ENCODE measurements around the gene KCNB1.

Gene KCNB1

DNA sequence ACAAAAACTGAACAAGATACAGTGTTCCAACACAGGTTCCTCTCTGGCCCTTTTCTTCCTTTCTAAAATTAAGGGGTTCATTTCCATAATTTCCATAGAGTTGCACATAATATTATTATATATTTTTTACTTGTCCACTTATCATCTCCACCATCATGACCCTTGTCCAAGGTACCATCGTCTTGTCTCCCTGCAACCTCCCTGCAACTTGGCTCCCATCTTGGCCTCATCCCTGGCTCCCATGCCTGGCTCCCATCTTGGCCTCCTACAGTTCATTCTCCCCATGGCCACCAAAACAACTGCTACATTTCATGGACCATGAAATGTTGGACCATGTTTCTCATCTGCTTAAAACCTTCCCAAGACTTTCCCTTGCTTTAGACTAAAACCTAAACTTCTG lies 3.1 kb upstream of the KCNB1 start:
- H3K4me3 Mint-ChIP-seq, result no peak overlapping the region
- peaks cover 2% of the 10 kb centered on the region for H3K4me1 Mint-ChIP-seq (ENCODE audit: low read depth)
- peaks cover 53% of the 10 kb centered on the region for H3K27me3 Mint-ChIP-seq (ENCODE audit: low read depth)
- H3K36me3 Mint-ChIP-seq (ENCODE audit: low read depth), result no peaks in the 10 kb centered on the region
- no peak for DNase-seq (ENCODE audit: low spot score)
- H3K27ac Mint-ChIP-seq, result no peak overlapping the region
- H3K9me3 Mint-ChIP-seq, result peaks cover 4% of the 10 kb centered on the region

DNA sequence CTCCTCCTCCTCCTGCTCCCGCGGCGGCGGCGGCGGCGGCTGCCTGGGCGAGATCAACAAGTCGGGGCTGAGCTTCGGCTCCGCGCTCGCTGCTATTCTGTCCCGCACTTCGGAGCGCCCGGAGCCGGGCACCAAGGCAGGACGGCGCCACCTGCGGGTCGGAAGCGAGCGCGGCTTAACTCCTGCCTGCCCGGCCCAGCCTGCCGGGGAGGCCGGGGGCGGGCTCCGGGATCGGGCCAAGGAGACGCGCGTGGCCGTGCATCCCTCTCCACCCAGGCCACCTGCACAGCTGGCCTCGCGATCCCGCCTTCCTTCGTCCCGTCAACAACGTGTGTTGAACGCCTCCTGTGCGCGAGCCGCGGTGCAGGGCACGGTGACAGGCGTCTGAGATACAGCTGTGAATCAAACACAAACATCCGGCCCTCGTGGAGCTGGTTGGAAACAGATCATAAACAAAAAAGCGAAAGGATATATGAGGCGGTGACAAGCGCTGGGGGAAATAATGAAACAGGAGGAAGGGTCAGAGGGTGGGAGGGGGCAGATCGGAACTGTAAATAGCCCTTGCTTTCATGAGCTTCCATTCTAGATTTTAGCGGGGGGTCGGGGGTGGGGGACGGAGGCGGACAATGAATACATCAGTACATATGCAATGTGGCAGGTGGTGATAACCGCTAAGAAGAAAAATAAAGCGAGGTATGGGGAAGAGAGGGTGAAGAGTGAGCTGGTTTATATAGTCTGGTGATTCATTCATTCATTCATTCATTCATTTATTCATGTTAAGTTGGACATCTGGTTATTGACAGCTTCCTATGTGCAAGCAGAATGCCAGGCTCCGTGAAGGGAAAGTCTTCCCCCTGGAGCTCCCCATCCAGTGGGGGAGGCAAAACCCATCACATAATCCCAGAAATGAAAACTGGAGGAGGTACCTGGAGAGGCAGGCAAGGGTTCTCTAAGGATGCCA lies 2.0 kb upstream of the KCNB1 start:
- Mint-ChIP-seq H3K36me3 (ENCODE audit: low read depth) (no peaks in the 10 kb centered on the region), H3K9me3 (no peaks in the 10 kb centered on the region), H3K4me3 (peak overlapping the region; percentile 84), H3K27me3 (ENCODE audit: low read depth) (peaks cover 48% of the 10 kb centered on the region), H3K4me1 (ENCODE audit: low read depth) (peaks cover 2% of the 10 kb centered on the region), H3K27ac (peak overlapping the region; percentile 53)
- DNase-seq (ENCODE audit: low spot score), result peak; percentile 71

DNA sequence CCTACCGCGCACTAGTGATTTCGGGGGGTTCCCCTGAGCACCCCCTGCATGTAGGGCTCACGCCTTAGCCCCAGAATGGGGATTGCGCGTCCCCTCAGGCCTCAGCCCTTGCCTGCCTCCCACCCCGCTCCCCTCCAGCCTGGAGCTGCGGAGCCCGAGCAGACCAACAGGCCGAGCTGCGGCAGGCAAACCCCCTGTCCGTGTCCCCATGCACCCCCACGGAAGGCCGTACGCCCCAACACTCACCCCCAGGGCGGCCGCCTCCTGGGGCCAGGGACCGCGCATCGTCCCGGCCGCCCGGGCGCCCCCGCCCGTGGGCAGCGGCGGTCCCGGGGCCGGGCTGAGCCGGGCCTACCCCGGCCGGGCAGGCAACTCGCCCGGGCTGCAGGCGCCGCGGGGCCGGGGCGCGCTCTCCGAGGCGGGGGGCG lies 1.2 kb upstream of the KCNB1 start:
- DNase-seq (ENCODE audit: low spot score), result no peak
- Mint-ChIP-seq H3K4me1 (ENCODE audit: low read depth) (peaks cover 2% of the 10 kb centered on the region), H3K27me3 (ENCODE audit: low read depth) (peaks cover 48% of the 10 kb centered on the region), H3K27ac (no peak overlapping the region), H3K9me3 (no peaks in the 10 kb centered on the region), H3K36me3 (ENCODE audit: low read depth) (no peaks in the 10 kb centered on the region), H3K4me3 (no peak overlapping the region)

DNA sequence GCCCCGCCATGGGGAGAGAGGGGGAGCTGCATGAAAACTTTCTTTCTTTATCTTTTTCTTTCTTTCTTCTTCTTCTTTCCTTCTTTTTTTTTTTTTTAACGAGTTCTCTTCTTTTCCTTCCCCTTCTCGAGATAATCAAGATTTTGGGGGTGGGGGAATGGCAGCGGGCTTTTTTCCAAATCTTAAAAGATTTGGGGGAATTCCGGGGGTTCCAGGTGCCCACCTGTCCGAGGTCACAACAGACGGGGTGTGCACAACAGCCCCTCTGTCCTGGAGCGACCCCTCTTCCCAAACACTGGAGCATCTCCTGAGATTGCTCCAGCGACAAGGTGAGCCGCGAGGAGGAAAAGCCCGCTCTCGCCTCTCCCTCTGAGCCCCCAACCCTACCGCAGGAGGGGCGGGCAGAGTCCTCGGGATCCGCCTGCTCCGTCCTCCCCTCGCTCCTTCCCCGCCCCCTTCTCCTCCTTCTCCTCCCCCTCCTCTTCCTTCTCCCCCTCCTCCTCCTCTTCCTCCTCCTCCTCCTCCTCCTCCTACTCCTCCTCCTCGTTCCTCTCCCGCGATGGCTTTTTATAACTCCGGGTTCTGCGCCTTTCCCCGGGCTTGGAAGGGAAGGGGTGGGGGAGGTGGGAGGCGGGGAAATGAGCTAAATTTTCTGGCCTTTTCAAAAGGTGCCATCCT lies 689 bp upstream of the KCNB1 start:
- no peak for DNase-seq (ENCODE audit: low spot score)
- no peaks in the 10 kb centered on the region for H3K36me3 Mint-ChIP-seq (ENCODE audit: low read depth)
- peaks cover 2% of the 10 kb centered on the region for H3K4me1 Mint-ChIP-seq (ENCODE audit: low read depth)
- H3K4me3 Mint-ChIP-seq, result peak overlapping the region; percentile 42
- H3K9me3 Mint-ChIP-seq, result no peaks in the 10 kb centered on the region
- H3K27me3 Mint-ChIP-seq (ENCODE audit: low read depth), result peaks cover 43% of the 10 kb centered on the region
- H3K27ac Mint-ChIP-seq, result no peak overlapping the region

DNA sequence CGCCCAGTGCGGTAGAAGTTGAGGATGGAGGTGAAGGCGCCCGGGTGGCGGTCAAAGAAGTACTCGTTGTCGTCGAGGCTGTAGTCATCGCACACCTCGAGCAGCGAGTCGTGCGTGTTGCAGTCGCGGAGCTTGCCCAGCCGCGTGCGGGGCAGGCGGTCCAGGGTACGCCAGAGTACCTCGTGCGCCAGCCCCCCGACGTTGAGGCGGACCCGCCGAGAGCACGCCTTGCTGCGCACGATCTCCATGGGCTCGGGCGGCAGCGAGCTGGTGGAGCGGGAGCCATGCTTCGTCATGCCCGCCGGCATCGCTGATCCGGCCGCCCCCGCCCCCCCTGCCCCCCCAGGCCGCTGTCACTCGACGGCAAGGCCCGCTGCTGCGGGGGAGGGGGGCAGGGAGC lies 295 bp downstream of the KCNB1 start:
- Mint-ChIP-seq H3K4me3 (no peak overlapping the region), H3K36me3 (ENCODE audit: low read depth) (no peaks in the 10 kb centered on the region), H3K27me3 (ENCODE audit: low read depth) (peaks cover 41% of the 10 kb centered on the region)

DNA sequence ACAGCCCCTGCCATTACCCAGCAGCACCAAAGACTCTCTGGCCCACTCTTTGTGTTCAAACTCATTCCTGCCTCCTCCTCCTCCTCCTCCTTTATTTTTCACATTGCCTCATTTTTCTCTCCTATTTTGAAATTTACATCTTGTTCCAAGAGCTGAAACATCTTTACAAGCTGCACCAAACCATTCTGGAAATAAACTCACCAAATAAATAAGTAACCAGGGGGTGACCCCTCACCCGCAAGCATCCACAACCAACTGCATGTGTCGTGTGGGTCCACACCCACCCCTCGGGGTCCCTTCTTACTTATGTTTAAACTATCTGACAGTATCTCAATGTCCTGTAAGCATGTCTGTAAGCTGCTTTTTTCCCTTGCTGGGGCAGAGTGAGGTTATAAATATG lies 1.4 kb downstream of the KCNB1 start:
- H3K9me3 Mint-ChIP-seq, result no peaks in the 10 kb centered on the region
- peaks cover 2% of the 10 kb centered on the region for H3K4me1 Mint-ChIP-seq (ENCODE audit: low read depth)
- H3K27ac Mint-ChIP-seq, result no peak overlapping the region
- H3K36me3 Mint-ChIP-seq (ENCODE audit: low read depth), result no peaks in the 10 kb centered on the region
- DNase-seq (ENCODE audit: low spot score), result no peak
- H3K27me3 Mint-ChIP-seq (ENCODE audit: low read depth), result peaks cover 36% of the 10 kb centered on the region
- no peak overlapping the region for H3K4me3 Mint-ChIP-seq

More for the DNA sequence above, 295 bp downstream of the KCNB1 start:
- Mint-ChIP-seq H3K9me3 (no peaks in the 10 kb centered on the region), H3K27ac (no peak overlapping the region), H3K4me1 (ENCODE audit: low read depth) (peaks cover 2% of the 10 kb centered on the region)
- DNase-seq (ENCODE audit: low spot score), result no peak

DNA sequence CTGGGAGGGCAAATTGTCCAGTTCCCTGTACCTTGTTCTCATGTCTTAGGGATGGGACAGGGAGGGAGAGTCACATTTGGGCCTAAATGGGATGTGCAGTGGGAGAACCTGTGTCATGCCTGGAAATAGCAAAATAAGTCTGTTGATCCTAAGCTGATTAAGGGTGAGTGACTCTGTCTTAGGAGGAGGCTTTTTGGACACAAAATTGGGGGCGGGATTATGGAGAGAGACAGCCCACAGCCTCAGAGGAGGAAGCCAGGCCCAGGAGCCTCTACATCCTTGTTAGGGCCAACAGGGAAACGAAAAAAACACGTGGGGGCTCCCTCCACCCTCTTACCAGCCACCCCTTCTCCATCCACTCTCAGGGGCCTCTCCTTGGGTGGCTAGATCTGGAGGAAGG lies 2.2 kb downstream of the KCNB1 start:
- Mint-ChIP-seq H3K27ac (no peak overlapping the region), H3K27me3 (ENCODE audit: low read depth) (peaks cover 27% of the 10 kb centered on the region), H3K4me1 (ENCODE audit: low read depth) (peaks cover 2% of the 10 kb centered on the region), H3K36me3 (ENCODE audit: low read depth) (no peaks in the 10 kb centered on the region), H3K9me3 (no peaks in the 10 kb centered on the region), H3K4me3 (no peak overlapping the region)
- no peak for DNase-seq (ENCODE audit: low spot score)

DNA sequence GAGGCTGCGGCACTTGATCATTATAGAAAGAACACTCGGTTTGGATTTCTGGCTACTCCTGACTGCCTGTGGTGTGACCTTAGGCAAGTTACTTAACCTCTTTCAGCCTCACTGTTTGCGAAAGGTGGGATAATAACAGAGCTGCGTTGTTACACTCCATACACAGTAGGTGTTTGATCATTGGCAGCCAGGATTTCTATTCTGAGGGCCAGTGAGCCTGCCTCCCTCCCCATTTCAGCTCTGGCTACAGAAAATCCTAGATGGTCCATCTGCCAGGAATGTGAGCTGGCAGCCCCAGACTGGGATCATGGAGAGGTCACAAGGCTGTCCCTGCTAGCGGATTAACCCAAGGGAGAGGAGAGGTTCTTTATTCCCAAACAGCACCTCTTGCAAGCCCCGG lies 2.7 kb downstream of the KCNB1 start:
- H3K4me1 Mint-ChIP-seq (ENCODE audit: low read depth), result peaks cover 2% of the 10 kb centered on the region
- no peaks in the 10 kb centered on the region for H3K36me3 Mint-ChIP-seq (ENCODE audit: low read depth)
- H3K27me3 Mint-ChIP-seq (ENCODE audit: low read depth), result peaks cover 23% of the 10 kb centered on the region
- H3K9me3 Mint-ChIP-seq, result no peaks in the 10 kb centered on the region
- no peak for DNase-seq (ENCODE audit: low spot score)
- H3K27ac Mint-ChIP-seq, result no peak overlapping the region
- H3K4me3 Mint-ChIP-seq, result no peak overlapping the region

DNA sequence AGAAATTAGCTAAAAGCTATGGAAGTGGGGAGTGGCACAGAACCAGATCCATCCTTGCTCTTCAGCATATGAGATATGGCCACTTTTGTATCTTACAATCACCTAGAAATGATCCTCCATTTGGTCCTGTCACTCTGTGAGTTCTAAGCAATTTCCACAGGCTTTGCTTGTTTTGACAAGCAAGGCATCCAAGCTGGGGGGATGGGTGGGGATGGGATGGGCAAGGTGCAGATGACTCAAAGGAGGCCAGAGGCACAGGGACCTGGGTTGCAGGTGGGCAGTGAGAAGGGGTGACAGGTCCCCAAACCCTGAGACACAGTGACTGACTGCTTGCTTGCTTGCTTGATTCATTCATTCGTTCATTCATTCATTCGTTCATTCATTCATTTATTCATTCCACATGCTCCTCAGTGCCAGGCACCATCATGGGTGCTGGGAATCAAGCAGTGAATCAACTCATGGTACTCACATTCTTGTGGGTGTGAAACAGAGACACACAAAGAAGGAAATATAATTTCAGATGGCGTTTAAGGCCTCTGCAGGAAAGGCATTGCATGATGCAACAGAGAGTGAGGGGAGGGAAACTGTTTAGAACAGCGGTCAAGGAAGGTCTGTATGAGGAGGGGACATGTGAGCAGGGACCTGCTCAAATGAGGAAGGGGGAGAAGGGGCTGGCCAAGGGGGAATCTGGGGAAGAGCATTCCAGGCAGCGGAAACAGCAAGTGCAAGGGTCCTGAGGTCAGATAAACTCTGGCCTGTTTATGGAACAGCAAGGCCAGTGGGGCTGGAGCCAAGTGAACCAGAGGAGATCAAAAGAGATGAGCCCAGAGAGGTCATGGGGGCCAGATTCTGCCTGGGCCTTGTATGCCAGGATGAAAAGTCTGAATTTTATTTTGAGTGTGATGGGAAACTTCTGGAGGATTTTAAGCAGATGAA lies 3.4 kb downstream of the KCNB1 start:
- H3K36me3 Mint-ChIP-seq (ENCODE audit: low read depth), result no peaks in the 10 kb centered on the region
- no peaks in the 10 kb centered on the region for H3K4me1 Mint-ChIP-seq (ENCODE audit: low read depth)
- H3K27me3 Mint-ChIP-seq (ENCODE audit: low read depth), result peaks cover 18% of the 10 kb centered on the region
- no peak overlapping the region for H3K4me3 Mint-ChIP-seq
- no peak for DNase-seq (ENCODE audit: low spot score)
- H3K27ac Mint-ChIP-seq, result no peak overlapping the region
- no peaks in the 10 kb centered on the region for H3K9me3 Mint-ChIP-seq

DNA sequence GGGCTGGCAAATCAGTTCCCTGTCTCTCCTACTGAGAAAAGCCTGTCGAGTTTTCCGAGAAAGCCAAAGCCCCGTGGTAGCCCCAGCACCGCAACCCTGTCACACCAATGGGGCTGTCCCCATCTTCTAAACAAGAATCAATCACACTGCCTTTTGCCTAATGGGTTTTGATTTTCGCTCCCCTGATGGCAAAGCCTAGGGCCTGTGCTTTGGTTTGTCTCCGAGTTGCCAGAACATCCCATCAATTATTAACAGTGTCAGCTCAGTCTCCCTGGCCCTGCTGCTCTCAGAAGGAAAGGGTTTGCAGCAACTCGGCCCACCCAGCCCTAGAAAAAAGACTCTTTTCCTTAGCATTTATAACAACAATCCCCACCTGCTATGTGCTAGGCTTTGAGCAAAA lies 4.2 kb downstream of the KCNB1 start:
- H3K27ac Mint-ChIP-seq, result no peak overlapping the region
- H3K4me1 Mint-ChIP-seq (ENCODE audit: low read depth), result no peaks in the 10 kb centered on the region
- no peaks in the 10 kb centered on the region for H3K9me3 Mint-ChIP-seq
- DNase-seq (ENCODE audit: low spot score), result no peak
- H3K36me3 Mint-ChIP-seq (ENCODE audit: low read depth), result no peaks in the 10 kb centered on the region
- H3K27me3 Mint-ChIP-seq (ENCODE audit: low read depth), result peaks cover 17% of the 10 kb centered on the region
- no peak overlapping the region for H3K4me3 Mint-ChIP-seq

DNA sequence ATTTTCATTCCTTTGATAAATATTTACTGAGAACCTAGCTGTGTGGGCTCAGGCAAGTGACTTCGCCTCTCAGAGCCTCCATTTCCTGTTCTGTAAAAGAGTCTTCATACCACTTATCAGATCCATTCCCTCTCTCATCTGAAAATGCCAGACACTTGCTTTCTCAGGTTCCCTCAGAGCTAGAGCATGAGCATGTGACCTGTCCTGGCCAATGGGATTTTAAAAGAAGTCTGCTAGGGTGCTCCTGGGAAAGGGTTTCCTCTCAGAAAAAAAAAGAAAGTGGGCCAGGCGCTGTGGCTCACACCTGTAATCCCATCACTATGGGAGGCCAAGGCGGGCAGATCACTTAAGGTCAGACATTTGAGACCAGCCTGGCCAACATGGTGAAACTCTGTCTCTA lies 5.3 kb downstream of the KCNB1 start:
- no peaks in the 10 kb centered on the region for H3K9me3 Mint-ChIP-seq
- no peak overlapping the region for H3K27ac Mint-ChIP-seq
- H3K4me3 Mint-ChIP-seq, result no peak overlapping the region
- DNase-seq (ENCODE audit: low spot score), result no peak
- peaks cover 13% of the 10 kb centered on the region for H3K27me3 Mint-ChIP-seq (ENCODE audit: low read depth)
- H3K4me1 Mint-ChIP-seq (ENCODE audit: low read depth), result no peaks in the 10 kb centered on the region
- no peaks in the 10 kb centered on the region for H3K36me3 Mint-ChIP-seq (ENCODE audit: low read depth)

DNA sequence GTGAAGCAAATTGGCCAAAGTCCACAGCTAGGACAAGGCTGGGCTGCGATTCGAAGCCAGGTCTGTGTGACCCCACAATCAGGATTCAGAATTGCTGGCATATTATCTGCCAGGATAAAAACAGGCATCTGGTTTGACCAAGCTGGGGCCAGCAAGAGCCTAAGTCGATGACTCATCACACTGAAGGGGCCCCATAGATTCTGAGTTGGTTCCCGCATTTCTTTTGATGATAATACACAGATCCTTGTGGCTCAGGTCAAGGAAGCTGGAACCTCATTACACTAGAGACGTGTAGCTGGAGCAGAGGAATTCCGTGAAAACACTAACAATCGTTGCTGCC lies 6.5 kb downstream of the KCNB1 start:
- H3K9me3 Mint-ChIP-seq, result no peaks in the 10 kb centered on the region
- H3K27ac Mint-ChIP-seq, result no peak overlapping the region
- H3K36me3 Mint-ChIP-seq (ENCODE audit: low read depth), result no peaks in the 10 kb centered on the region
- DNase-seq (ENCODE audit: low spot score), result no peak
- H3K4me1 Mint-ChIP-seq (ENCODE audit: low read depth), result no peaks in the 10 kb centered on the region
- H3K27me3 Mint-ChIP-seq (ENCODE audit: low read depth), result peaks cover 17% of the 10 kb centered on the region
- no peak overlapping the region for H3K4me3 Mint-ChIP-seq

DNA sequence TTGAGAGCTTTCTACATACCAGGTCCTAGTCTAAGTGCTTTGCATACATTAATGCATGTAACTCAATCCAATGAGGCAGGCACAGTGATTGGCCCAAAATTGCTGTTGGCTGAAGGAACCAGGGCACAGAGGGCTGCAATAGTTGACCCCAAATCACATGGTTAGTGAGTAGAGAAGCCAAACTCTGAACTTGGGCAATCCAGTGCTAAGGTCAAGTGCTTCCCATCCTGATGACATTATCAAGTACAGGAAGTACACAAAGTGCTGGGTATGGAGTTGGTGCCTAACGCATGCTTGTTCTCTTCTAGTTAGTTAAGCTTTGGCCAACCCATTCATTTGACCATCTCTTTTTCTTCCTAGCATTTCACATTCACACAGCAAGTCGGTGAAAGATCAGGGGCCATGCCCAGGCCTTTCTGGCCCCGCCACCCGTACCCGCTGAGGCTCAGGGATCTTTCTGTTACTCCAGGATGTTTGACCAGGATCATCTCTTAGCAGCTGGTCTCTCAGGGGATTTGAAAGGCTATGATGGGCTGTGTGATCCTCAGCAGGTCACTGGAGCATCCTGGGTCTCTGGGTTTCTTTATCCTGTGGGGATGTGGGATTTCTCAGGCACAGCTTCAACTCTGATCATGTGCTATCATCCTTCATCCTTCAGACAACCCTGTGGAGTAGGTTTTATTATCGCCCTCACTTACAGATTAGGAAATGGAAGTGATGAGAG lies 7.0 kb downstream of the KCNB1 start:
- Mint-ChIP-seq H3K4me1 (ENCODE audit: low read depth) (no peaks in the 10 kb centered on the region), H3K27ac (no peak overlapping the region), H3K4me3 (no peak overlapping the region), H3K27me3 (ENCODE audit: low read depth) (peaks cover 16% of the 10 kb centered on the region), H3K9me3 (no peaks in the 10 kb centered on the region), H3K36me3 (ENCODE audit: low read depth) (no peaks in the 10 kb centered on the region)
- DNase-seq (ENCODE audit: low spot score), result no peak

All from T-helper 2 cell treated with Interferon-gamma antibody and Interleukin-4, amounts not matched to agents 5 μg/mL and 100 μg/mL, for 36 hours (primary cell).